ENCODE measurements around the gene TTLL1.
"Not testable (repeated sequence)": the region's sequence is repeated elsewhere in the genome, so short reads cannot be mapped to it uniquely, and the experiment has no call there.

Gene TTLL1

GRCh38 chr22:43118953-43119458, 29.8 kb upstream of the TTLL1 start:
- TF ChIP-seq GATA1 (IDR thresholded peaks at IDR 0.05; ENCODE audit: low read depth, low read length) (no peak), POLR2A (IDR thresholded peaks at IDR 0.05; ENCODE audit: low read length) (no peak)
- no peak for DNase-seq

- DNase-seq: no peak
- TF ChIP-seq GATA1 (IDR thresholded peaks at IDR 0.05; ENCODE audit: low read depth, low read length) (no peak), POLR2A (IDR thresholded peaks at IDR 0.05; ENCODE audit: low read length) (no peak)
Measured at GRCh38 chr22:43118024-43118849, 29.0 kb upstream of the TTLL1 start.

- TF ChIP-seq GATA1 (IDR thresholded peaks at IDR 0.05; ENCODE audit: low read depth, low read length) (no peak), POLR2A (IDR thresholded peaks at IDR 0.05; ENCODE audit: low read length) (no peak)
- no peak for DNase-seq
Measured at GRCh38 chr22:43116932-43117331, 27.7 kb upstream of the TTLL1 start.

DNA sequence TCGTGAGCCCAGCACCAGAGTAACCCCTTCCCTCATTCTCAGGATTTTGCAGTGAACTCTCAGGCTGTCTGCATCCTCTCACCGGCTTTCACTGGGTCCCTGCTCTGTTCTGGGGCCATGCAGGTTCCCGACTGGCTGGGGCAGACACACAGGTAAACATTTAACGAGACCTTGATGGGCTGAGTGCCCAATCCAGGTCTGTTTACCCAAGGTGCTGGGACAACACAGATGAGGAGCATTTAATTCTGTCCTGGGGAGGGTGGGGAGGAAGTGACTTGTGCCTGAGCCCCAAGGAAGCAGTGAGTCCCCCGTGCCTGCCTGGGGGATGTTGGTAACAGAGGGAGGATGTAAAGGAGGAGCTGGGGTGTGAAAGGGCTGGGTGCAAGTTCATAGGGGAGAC, 25.8 kb upstream of the TTLL1 start:
- no peak for DNase-seq
- no peak for TF ChIP-seq POLR2A (IDR thresholded peaks at IDR 0.05; ENCODE audit: low read length)
- TF ChIP-seq GATA1 (IDR thresholded peaks at IDR 0.05; ENCODE audit: low read depth, low read length): no peak

GRCh38 chr22:43113526-43114251, 24.5 kb upstream of the TTLL1 start:
- no peak for TF ChIP-seq GATA1 (IDR thresholded peaks at IDR 0.05; ENCODE audit: low read depth, low read length)
- no peak for TF ChIP-seq POLR2A (IDR thresholded peaks at IDR 0.05; ENCODE audit: low read length)
- DNase-seq: no peak

GRCh38 chr22:43110927-43111623, 21.9 kb upstream of the TTLL1 start:
- DNase-seq: peak; percentile 20 to 31

GRCh38 chr22:43110444-43110926, 21.3 kb upstream of the TTLL1 start, which contains the start of gene BIK:
TSS of gene BIK (plus strand) at chr22:43110750. CDS start at chr22:43124023, 13,273 bp downstream.
- DNase-seq: peak; percentile 72 to 80
- no peak for TF ChIP-seq POLR2A (IDR thresholded peaks at IDR 0.05; ENCODE audit: low read length)
- no peak for TF ChIP-seq GATA1 (IDR thresholded peaks at IDR 0.05; ENCODE audit: low read depth, low read length)

More at GRCh38 chr22:43110927-43111623, 21.9 kb upstream of the TTLL1 start:
- TF ChIP-seq GATA1 (IDR thresholded peaks at IDR 0.05; ENCODE audit: low read depth, low read length): no peak
- no peak for TF ChIP-seq POLR2A (IDR thresholded peaks at IDR 0.05; ENCODE audit: low read length)

GRCh38 chr22:43109921-43110443, 20.8 kb upstream of the TTLL1 start:
- TF ChIP-seq POLR2A (IDR thresholded peaks at IDR 0.05; ENCODE audit: low read length) (no peak), GATA1 (IDR thresholded peaks at IDR 0.05; ENCODE audit: low read depth, low read length) (no peak)
- no peak for DNase-seq

GRCh38 chr22:43109511-43109910, 20.3 kb upstream of the TTLL1 start:
- no peak for DNase-seq
- no peak for TF ChIP-seq GATA1 (IDR thresholded peaks at IDR 0.05; ENCODE audit: low read depth, low read length)
- no peak for TF ChIP-seq POLR2A (IDR thresholded peaks at IDR 0.05; ENCODE audit: low read length)

GRCh38 chr22:43106302-43106701, 17.1 kb upstream of the TTLL1 start:
- no peak for DNase-seq
- TF ChIP-seq GATA1 (IDR thresholded peaks at IDR 0.05; ENCODE audit: low read depth, low read length): no peak
- TF ChIP-seq POLR2A (IDR thresholded peaks at IDR 0.05; ENCODE audit: low read length): no peak

DNA sequence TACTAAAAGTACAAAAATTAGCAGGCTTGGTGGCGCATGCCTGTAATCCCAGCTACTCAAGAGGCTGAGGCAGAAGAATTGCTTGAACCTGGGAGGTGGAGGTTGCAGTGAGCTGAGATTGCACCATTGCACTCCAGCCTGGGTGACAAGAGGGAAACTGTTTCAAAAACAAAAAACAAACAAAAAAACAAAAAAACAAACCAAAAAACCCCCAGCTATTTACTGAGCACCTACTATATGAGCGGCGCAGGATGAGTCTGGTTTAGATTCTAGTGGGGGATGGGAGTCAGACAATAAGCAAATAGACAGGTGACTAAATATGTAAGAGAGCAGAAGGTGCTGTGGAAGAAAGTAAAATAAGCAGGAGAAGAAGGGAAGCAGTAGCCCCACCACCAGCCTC, 15.8 kb upstream of the TTLL1 start:
- not testable (repeated sequence) for DNase-seq

GRCh38 chr22:43104056-43104625, 14.9 kb upstream of the TTLL1 start:
- DNase-seq: peak; percentile 92 to 95

- TF ChIP-seq GATA1 (IDR thresholded peaks at IDR 0.05; ENCODE audit: low read depth, low read length): no peak
- no peak for TF ChIP-seq POLR2A (IDR thresholded peaks at IDR 0.05; ENCODE audit: low read length)
- DNase-seq: peak in 1 of 2 experiments; percentile 25
Measured at GRCh38 chr22:43101306-43101705, 12.1 kb upstream of the TTLL1 start.
